ENCODE measurements around the gene VWCE.

- no peak for TF ChIP-seq CTCF (IDR thresholded peaks at IDR 0.05)
- TF ChIP-seq POLR2A (IDR thresholded peaks at IDR 0.05): no peak
Measured at GRCh38 chr11:61280883-61281580, 14.1 kb downstream of the VWCE start.

Measured in heart left ventricle (tissue), 13 donors.